Fibroblast of lung (primary cell): ENCODE measurements around the gene MROH2A.

Experiments used
- CTCF ChIP-seq, 2 donors: IDR thresholded peaks in 1 of 2; conservative IDR thresholded peaks in 1 of 2; 1 replicate in 1 of 2; 2 replicates in 1 of 2; pipeline ENCODE4 v1.5.1; 2011 to 2012; ENCODE audit warnings: low read length in 2 of 2, control low read depth in 1 of 2, inconsistent platforms in 1 of 2, low read depth in 1 of 2, mild to moderate bottlenecking in 1 of 2
- EZH2 ChIP-seq: IDR thresholded peaks from 2 replicates; pipeline ENCODE4 v1.5.1; 2012; ENCODE audit warnings: low read length, control low read depth, mild to moderate bottlenecking; ENCODE audit errors: missing control alignments

- TF ChIP-seq CTCF (conservative IDR thresholded peaks at IDR 0.05 in 1 of 2, IDR thresholded peaks at IDR 0.05 in 1 of 2; ENCODE audit: low read depth in 1 of 2, low read length in 2 of 2) (no peak), EZH2 (no peak)
Measured at GRCh38 chr2:233818639-233819621, 40.8 kb downstream of the MROH2A start.
